Neural cell (in vitro differentiated cells): Measurements from ENCODE around the gene SDF2. TPM values are rescaled to one million over a fixed set of nuclear protein-coding genes. Genes with fewer than 3 reads are reported as not detected.

Source experiments
- H2AFZ ChIP-seq: fragments of 200-600, 300-800 bp; sonication (generic), shearing (Covaris generic); 2 replicates; pipeline ENCODE4 v1.6.0; 2014; ENCODE audit warnings: low read depth, mild to moderate bottlenecking, antibody characterized with exemption, low read length, moderate library complexity
- H3F3A ChIP-seq: fragments of 200-600 bp; shearing (Covaris generic); 2 replicates; pipeline ENCODE4 v1.6.1; 2016; ENCODE audit warnings: mild to moderate bottlenecking, moderate library complexity, mixed read lengths, antibody characterized with exemption, low read length; ENCODE audit not compliant: insufficient read depth, poor library complexity, severe bottlenecking
- H3K27ac ChIP-seq: fragments of 200-600, 300-800 bp; sonication (generic), shearing (Covaris generic); 2 replicates; pipeline ENCODE4 v1.5.1; 2014; ENCODE audit warnings: mild to moderate bottlenecking, low read length, moderate library complexity
- H3K27me3 ChIP-seq: fragments of 300-800, 200-600 bp; sonication (generic), shearing (Covaris generic); 2 replicates; pipeline ENCODE4 v1.6.0; 2014; ENCODE audit warnings: mild to moderate bottlenecking, low read depth, low read length, moderate library complexity; ENCODE audit not compliant: insufficient read depth
- H3K36me3 ChIP-seq: fragments of 300-800, 200-600 bp; sonication (generic), shearing (Covaris generic); 2 replicates; pipeline ENCODE4 v1.5.1; 2014; ENCODE audit warnings: mild to moderate bottlenecking, antibody characterized with exemption, low read length, moderate library complexity; ENCODE audit not compliant: insufficient read depth
- H3K4me2 ChIP-seq: fragments of 300-800, 200-600 bp; sonication (generic), shearing (Covaris generic); 2 replicates; pipeline ENCODE4 v1.6.0; 2014; ENCODE audit warnings: mild to moderate bottlenecking, low read length
- H3K4me3 ChIP-seq: fragments of 300-800, 200-600 bp; sonication (generic), shearing (Covaris generic); 2 replicates; pipeline ENCODE4 v1.5.1; 2014; ENCODE audit warnings: mild to moderate bottlenecking, low read length, moderate library complexity
- H3K79me2 ChIP-seq: fragments of 200-600 bp; shearing (Covaris generic); replicated peaks from 2 replicates; pipeline ENCODE4 v1.6.0; 2014; ENCODE audit warnings: mild to moderate bottlenecking, low read length, moderate library complexity; ENCODE audit not compliant: insufficient read depth
- H3K9ac ChIP-seq: fragments of 300-800, 200-600 bp; sonication (generic), shearing (Covaris generic); 2 replicates; pipeline ENCODE4 v1.6.1; 2016; ENCODE audit warnings: mild to moderate bottlenecking, low read length, mixed read lengths
- H3K9me2 ChIP-seq: fragments of 200-600 bp; shearing (Covaris generic); 2 replicates; pipeline ENCODE4 v1.6.1; 2016; ENCODE audit warnings: mild to moderate bottlenecking, low read length, mixed read lengths; ENCODE audit not compliant: insufficient read depth
- H3K9me3 ChIP-seq: fragments of 200-600, 300-800 bp; sonication (generic), shearing (Covaris generic); 2 replicates; pipeline ENCODE4 v1.6.1; 2016; ENCODE audit warnings: mild to moderate bottlenecking, mixed run types, low read length, moderate library complexity, mixed read lengths
- H4K20me1 ChIP-seq: fragments of 200-600 bp; shearing (Covaris generic); 2 replicates; pipeline ENCODE4 v1.6.1; 2016; ENCODE audit warnings: mild to moderate bottlenecking, mixed run types; ENCODE audit not compliant: insufficient read depth
- EP300 ChIP-seq: fragments of 450-650 bp; conservative IDR thresholded peaks from 2 replicates; pipeline ENCODE4 v1.6.1; 2014; ENCODE audit warnings: antibody characterized with exemption, mild to moderate bottlenecking, moderate library complexity; ENCODE audit not compliant: poor library complexity, severe bottlenecking
- EZH2 ChIP-seq: fragments of 200-600, 300-800 bp; shearing (Covaris generic), sonication (generic); IDR thresholded peaks from 2 replicates; pipeline ENCODE4 v1.6.1; 2014; ENCODE audit warnings: antibody characterized with exemption, low read length, borderline replicate concordance, mild to moderate bottlenecking; ENCODE audit not compliant: insufficient read depth, poor library complexity, severe bottlenecking
- MXI1 ChIP-seq: fragments of 450-650 bp; conservative IDR thresholded peaks from 2 replicates; pipeline ENCODE4 v1.6.1; 2014; ENCODE audit warnings: antibody characterized with exemption, mild to moderate bottlenecking; ENCODE audit not compliant: poor library complexity, severe bottlenecking
- POLR2AphosphoS5 ChIP-seq: IDR thresholded peaks from 2 replicates; pipeline ENCODE4 v1.6.1; 2012
- RAD21 ChIP-seq: fragments of 450-650 bp; conservative IDR thresholded peaks from 2 replicates; pipeline ENCODE4 v1.6.1; 2014; ENCODE audit warnings: antibody characterized with exemption, mild to moderate bottlenecking, moderate library complexity
- REST ChIP-seq: IDR thresholded peaks from 2 replicates; pipeline ENCODE4 v1.6.1; 2012; ENCODE audit warnings: borderline replicate concordance
- SMC3 ChIP-seq: fragments of 450-650 bp; conservative IDR thresholded peaks from 2 replicates; pipeline ENCODE4 v1.6.1; 2014; ENCODE audit warnings: antibody characterized with exemption, mild to moderate bottlenecking, moderate library complexity; ENCODE audit not compliant: poor library complexity
- TAF1 ChIP-seq: IDR thresholded peaks from 2 replicates; pipeline ENCODE4 v1.6.1; 2012; ENCODE audit warnings: low read depth
- polyA plus RNA-seq: library from polyadenylated mRNA; depleted of rRNA; stranded (reverse); fragments of >200 nt; gene quantifications from 2 replicates; pipeline ENCODE4 v1.2.3, GENCODE V29; 2014
- TF ChIP-seq, protein P1 (sequence below): fragments of 450-650 bp; IDR thresholded peaks from 2 replicates; pipeline ENCODE4 v1.5.1; 2014; ENCODE audit warnings: antibody characterized with exemption, mild to moderate bottlenecking, moderate library complexity; ENCODE audit not compliant: poor library complexity, severe bottlenecking

The SDF2 gene
- polyA plus RNA-seq, 1 donor from 2014 or later: 129 TPM

- H3K9ac ChIP-seq: peak overlapping the region; percentile 85
- H2AFZ ChIP-seq: peak overlapping the region; percentile 84
- H3K4me2 ChIP-seq: peak overlapping the region; percentile 92
- no peaks in the 10 kb centered on the region for H3K9me3 ChIP-seq
- peak overlapping the region; percentile 78 for H3K4me3 ChIP-seq
- H3K9me2 ChIP-seq: no peaks in the 10 kb centered on the region
- peaks cover 21% of the 10 kb centered on the region for H3K79me2 ChIP-seq
- peak overlapping the region; percentile 90 for H3K27ac ChIP-seq
- H4K20me1 ChIP-seq: no peaks in the 10 kb centered on the region
- no peaks in the 10 kb centered on the region for H3K36me3 ChIP-seq
- H3K27me3 ChIP-seq: no peaks in the 10 kb centered on the region
- H3F3A ChIP-seq: peaks cover 4% of the 10 kb centered on the region
- no peak for TF ChIP-seq EZH2
- no peak for TF ChIP-seq EP300
- TF ChIP-seq REST: no peak
- TF ChIP-seq, protein P1, sequence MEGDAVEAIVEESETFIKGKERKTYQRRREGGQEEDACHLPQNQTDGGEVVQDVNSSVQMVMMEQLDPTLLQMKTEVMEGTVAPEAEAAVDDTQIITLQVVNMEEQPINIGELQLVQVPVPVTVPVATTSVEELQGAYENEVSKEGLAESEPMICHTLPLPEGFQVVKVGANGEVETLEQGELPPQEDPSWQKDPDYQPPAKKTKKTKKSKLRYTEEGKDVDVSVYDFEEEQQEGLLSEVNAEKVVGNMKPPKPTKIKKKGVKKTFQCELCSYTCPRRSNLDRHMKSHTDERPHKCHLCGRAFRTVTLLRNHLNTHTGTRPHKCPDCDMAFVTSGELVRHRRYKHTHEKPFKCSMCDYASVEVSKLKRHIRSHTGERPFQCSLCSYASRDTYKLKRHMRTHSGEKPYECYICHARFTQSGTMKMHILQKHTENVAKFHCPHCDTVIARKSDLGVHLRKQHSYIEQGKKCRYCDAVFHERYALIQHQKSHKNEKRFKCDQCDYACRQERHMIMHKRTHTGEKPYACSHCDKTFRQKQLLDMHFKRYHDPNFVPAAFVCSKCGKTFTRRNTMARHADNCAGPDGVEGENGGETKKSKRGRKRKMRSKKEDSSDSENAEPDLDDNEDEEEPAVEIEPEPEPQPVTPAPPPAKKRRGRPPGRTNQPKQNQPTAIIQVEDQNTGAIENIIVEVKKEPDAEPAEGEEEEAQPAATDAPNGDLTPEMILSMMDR: peak; percentile 60
- no peak for TF ChIP-seq TAF1
- TF ChIP-seq MXI1: peak; percentile 54
Observed at GRCh38 chr17:28643983-28644786, 17.5 kb downstream of the SDF2 start.

- Histone ChIP-seq H3K9me3 (no peaks in the 10 kb centered on the region), H3K4me3 (no peak overlapping the region), H4K20me1 (no peaks in the 10 kb centered on the region), H3K36me3 (peaks cover 6% of the 10 kb centered on the region), H3F3A (peaks cover 4% of the 10 kb centered on the region), H3K9ac (no peak overlapping the region), H2AFZ (no peak overlapping the region), H3K79me2 (peaks cover 21% of the 10 kb centered on the region), H3K27ac (no peak overlapping the region), H3K9me2 (no peaks in the 10 kb centered on the region), H3K4me2 (no peak overlapping the region), H3K27me3 (no peaks in the 10 kb centered on the region)
- TF ChIP-seq, protein P1: no peak
- TF ChIP-seq POLR2AphosphoS5: no peak
- TF ChIP-seq TAF1: no peak
- no peak for TF ChIP-seq REST
- no peak for TF ChIP-seq SMC3
- TF ChIP-seq EZH2: no peak
- TF ChIP-seq MXI1: no peak
- no peak for TF ChIP-seq EP300
- no peak for TF ChIP-seq RAD21
Observed at GRCh38 chr17:28641579-28641978, 20.1 kb downstream of the SDF2 start.
